Activated CD4-positive, alpha-beta memory T cell treated with anti-CD3 and anti-CD28 coated beads for 36 hours (primary cell): ENCODE data around the gene NDOR1. TPM values are rescaled to one million over a fixed set of nuclear protein-coding genes. Genes with fewer than 3 reads are reported as not detected.

Experiments
- CTCF ChIA-PET: fragments of 350-600 bp; sonication (Branson Sonifier 250); formaldehyde crosslinking; loops from one replicate; lab custom pipeline; 2021; ENCODE audit warnings: antibody characterized with exemption, inconsistent platforms; lab: Charles Lee
- POLR2A ChIA-PET: fragments of 350-600 bp; sonication (Branson Sonifier 250); formaldehyde crosslinking; loops from one replicate; lab custom pipeline; 2021; ENCODE audit warnings: antibody characterized with exemption; lab: Charles Lee
- DNase-seq: peaks from one replicate; pipeline ENCODE4 v3.0.0-alpha.2; 2020
- H3K27ac Mint-ChIP-seq: one replicate; pipeline ENCODE4 v1.8.0; 2021; ENCODE audit warnings: mixed read lengths
- H3K27me3 Mint-ChIP-seq: one replicate; pipeline ENCODE4 v1.8.0; 2021; ENCODE audit warnings: mixed read lengths
- H3K36me3 Mint-ChIP-seq: one replicate; pipeline ENCODE4 v1.8.0; 2021; ENCODE audit warnings: mixed read lengths
- H3K4me1 Mint-ChIP-seq: one replicate; pipeline ENCODE4 v1.8.0; 2021; ENCODE audit warnings: low read depth, mixed read lengths
- H3K4me3 Mint-ChIP-seq: one replicate; pipeline ENCODE4 v1.8.0; 2021; ENCODE audit warnings: mild to moderate bottlenecking, mixed read lengths
- H3K9me3 Mint-ChIP-seq: one replicate; pipeline ENCODE4 v1.8.0; 2021; ENCODE audit warnings: mixed read lengths
- intact Hi-C: fragments of 100-400 bp; cut with micrococcal nuclease; formaldehyde crosslinking; loops from one replicate; pipeline ENCODE4 v1.15.1; 2023
- total RNA-seq, 2 experiments: library from RNA; stranded (reverse); gene quantifications; one replicate each; pipeline ENCODE4 v1.2.3, GENCODE V29; 2021

Gene NDOR1
- total RNA-seq, 2 experiments from 2014 or later, result 29.4 to 31.3 TPM

GRCh38 chr9:137195525-137196220, 9.8 kb upstream of the NDOR1 start:
- ChIA-PET POLR2A (no interaction called here), CTCF (no interaction called here)

GRCh38 chr9:137198051-137198901, 7.2 kb upstream of the NDOR1 start:
- H3K27me3 Mint-ChIP-seq, result no peaks in the 10 kb centered on the region
- ChIA-PET POLR2A (interaction anchor here (0.9 to 1.2 kb wide), 2 partner anchors 9 to 12 kb away, joined by 3 to 4 read pairs; no protein-coding TSS in a partner anchor), CTCF (interaction anchor here (1.3 to 2.2 kb wide), 3 partner anchors 9 to 76 kb away, joined by 3 to 8 read pairs (median 4); partner anchors contain the start of gene RNF224)
- H3K9me3 Mint-ChIP-seq, result no peaks in the 10 kb centered on the region
- H3K27ac Mint-ChIP-seq, result no peak overlapping the region
- DNase-seq, result no peak
- intact Hi-C loops, result no loop called here
- H3K4me1 Mint-ChIP-seq, result peaks cover 15% of the 10 kb centered on the region
- H3K36me3 Mint-ChIP-seq, result no peaks in the 10 kb centered on the region
- H3K4me3 Mint-ChIP-seq, result no peak overlapping the region

More at GRCh38 chr9:137195525-137196220, 9.8 kb upstream of the NDOR1 start:
- peaks cover 3% of the 10 kb centered on the region for H3K36me3 Mint-ChIP-seq
- no peak for DNase-seq
- no peak overlapping the region for H3K4me3 Mint-ChIP-seq
- no peaks in the 10 kb centered on the region for H3K9me3 Mint-ChIP-seq
- intact Hi-C loops, result no loop called here
- no peak overlapping the region for H3K27ac Mint-ChIP-seq
- H3K27me3 Mint-ChIP-seq, result no peaks in the 10 kb centered on the region
- H3K4me1 Mint-ChIP-seq, result peaks cover 7% of the 10 kb centered on the region

- no peaks in the 10 kb centered on the region for H3K36me3 Mint-ChIP-seq
- ChIA-PET POLR2A (interaction anchor here (0.8 to 0.9 kb wide), 2 partner anchors 9 to 11 kb away, joined by 3 read pairs; no protein-coding TSS in a partner anchor), CTCF (interaction anchor here (1.0 to 2.2 kb wide), 4 partner anchors 10 to 76 kb away, joined by 3 to 8 read pairs (median 4); partner anchors contain the start of gene RNF224)
- H3K27me3 Mint-ChIP-seq, result no peaks in the 10 kb centered on the region
- intact Hi-C loops, result no loop called here
- H3K4me3 Mint-ChIP-seq, result peak overlapping the region; percentile 12
- no peak for DNase-seq
- no peaks in the 10 kb centered on the region for H3K9me3 Mint-ChIP-seq
- H3K4me1 Mint-ChIP-seq, result peaks cover 19% of the 10 kb centered on the region
- H3K27ac Mint-ChIP-seq, result no peak overlapping the region
Measured at GRCh38 chr9:137198902-137199283, 6.6 kb upstream of the NDOR1 start.

GRCh38 chr9:137199411-137200121, 5.9 kb upstream of the NDOR1 start:
- no peak for DNase-seq
- H3K36me3 Mint-ChIP-seq, result no peaks in the 10 kb centered on the region
- H3K9me3 Mint-ChIP-seq, result no peaks in the 10 kb centered on the region
- intact Hi-C loops, result loop anchor here (1.0 to 10.0 kb wide), 4 partner anchors 11 to 315 kb away; partner anchors contain the start of genes ANAPC2, SSNA1, TRAF2 and TUBB4B
- CTCF ChIA-PET, result interaction anchor here (1.0 to 2.2 kb wide), 4 partner anchors 10 to 77 kb away, joined by 3 to 8 read pairs (median 4); partner anchors contain the start of gene RNF224
- POLR2A ChIA-PET, result interaction anchor here (0.8 to 1.7 kb wide), 2 partner anchors 10 kb away, joined by 3 to 14 read pairs; partner anchors contain the start of genes ANAPC2 and SSNA1
- H3K27me3 Mint-ChIP-seq, result no peaks in the 10 kb centered on the region
- H3K4me1 Mint-ChIP-seq, result peaks cover 26% of the 10 kb centered on the region
- peak overlapping the region; percentile 42 for H3K27ac Mint-ChIP-seq
- H3K4me3 Mint-ChIP-seq, result peak overlapping the region; percentile 68

GRCh38 chr9:137200311-137201204, 4.9 kb upstream of the NDOR1 start, which contains the start of gene TPRN:
TSS of gene TPRN (minus strand) at chr9:137200741. CDS start at chr9:137200711, 30 bp downstream.
- CTCF ChIA-PET, result interaction anchor here (0.9 to 1.5 kb wide), 10 partner anchors 12 to 170 kb away, joined by 3 to 11 read pairs (median 3); partner anchors contain the start of genes ANAPC2, RNF208 and SSNA1
- POLR2A ChIA-PET, result interaction anchor here (0.6 to 1.9 kb wide), 9 partner anchors 11 to 101 kb away, joined by 3 to 14 read pairs (median 3); partner anchors contain the start of genes ANAPC2, CYSRT1, DPP7 and NRARP
- intact Hi-C loops, result loop anchor here (1.0 to 10.0 kb wide), 4 partner anchors 12 to 316 kb away; partner anchors contain the start of genes ANAPC2, SSNA1, TRAF2 and TUBB4B
- Mint-ChIP-seq H3K36me3 (peaks cover 5% of the 10 kb centered on the region), H3K4me3 (peak within 1 kb of the TSS; percentile 82), H3K9me3 (no peaks in the 10 kb centered on the region), H3K27me3 (no peaks in the 10 kb centered on the region), H3K4me1 (peaks cover 26% of the 10 kb centered on the region), H3K27ac (peak within 1 kb of the TSS; percentile 67)
- peak; percentile 99 for DNase-seq

DNA sequence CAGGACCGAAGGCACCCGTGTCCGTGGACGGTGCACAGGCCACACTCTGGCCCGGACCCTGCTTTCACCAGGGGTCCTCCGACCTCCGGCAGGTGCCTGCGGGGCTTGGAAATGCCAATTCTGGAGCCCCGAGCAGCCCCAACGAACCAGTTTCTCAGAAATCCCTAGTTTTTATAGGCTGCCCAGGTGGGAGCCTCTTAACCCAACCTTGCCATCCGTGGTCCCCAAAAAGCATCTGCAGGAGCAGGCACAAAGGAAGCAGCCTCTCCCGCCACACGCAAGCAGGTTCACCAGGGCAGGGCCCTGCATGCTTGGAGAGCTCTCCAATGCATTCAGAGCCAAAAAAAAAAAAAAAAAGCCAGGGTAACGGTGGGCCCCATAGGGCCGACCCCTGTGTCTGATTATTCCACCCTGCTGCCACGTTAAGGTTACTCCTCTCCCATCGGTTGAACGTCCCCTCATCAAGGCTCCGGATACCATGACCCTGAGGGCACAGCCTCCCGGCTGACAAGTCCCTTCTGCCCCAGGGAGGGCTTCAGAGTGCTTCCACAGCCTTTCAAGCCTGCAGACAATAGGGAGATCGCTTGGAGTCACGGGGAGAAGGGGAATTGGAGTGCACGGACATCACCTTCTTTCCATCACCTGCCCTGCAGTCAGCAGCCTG, 4.2 kb upstream of the NDOR1 start:
- POLR2A ChIA-PET, result interaction anchor here (0.6 to 1.9 kb wide), 10 partner anchors 12 to 211 kb away, joined by 3 to 14 read pairs (median 4); partner anchors contain the start of genes ANAPC2, CYSRT1, DPP7 and NRARP
- Mint-ChIP-seq H3K27me3 (no peaks in the 10 kb centered on the region), H3K4me3 (peak overlapping the region; percentile 82)

GRCh38 chr9:137202966-137203365, 2.5 kb upstream of the NDOR1 start:
- POLR2A ChIA-PET, result no interaction called here
- CTCF ChIA-PET, result interaction anchor here (0.6 kb wide), 1 partner anchor 83 kb away, joined by 3 read pairs; no protein-coding TSS in a partner anchor
- Mint-ChIP-seq H3K4me1 (peaks cover 44% of the 10 kb centered on the region), H3K36me3 (peaks cover 13% of the 10 kb centered on the region), H3K9me3 (no peaks in the 10 kb centered on the region), H3K27me3 (no peaks in the 10 kb centered on the region), H3K4me3 (no peak overlapping the region), H3K27ac (no peak overlapping the region)
- intact Hi-C loops, result loop anchor here (10.0 kb wide), 1 partner anchor 318 kb away; the partner anchor contains the start of gene TRAF2
- no peak for DNase-seq

More for the DNA sequence above, 4.2 kb upstream of the NDOR1 start:
- intact Hi-C loops, result loop anchor here (2.0 to 10.0 kb wide), 2 partner anchors 39 to 317 kb away; partner anchors contain the start of genes TRAF2 and TUBB4B
- no peak for DNase-seq
- peaks cover 5% of the 10 kb centered on the region for H3K36me3 Mint-ChIP-seq
- peaks cover 31% of the 10 kb centered on the region for H3K4me1 Mint-ChIP-seq
- H3K9me3 Mint-ChIP-seq, result no peaks in the 10 kb centered on the region
- CTCF ChIA-PET, result interaction anchor here (0.9 to 1.5 kb wide), 12 partner anchors 13 to 359 kb away, joined by 3 to 11 read pairs (median 3); partner anchors contain the start of genes AJM1, ANAPC2, RNF208 and SSNA1
- peak overlapping the region; percentile 67 for H3K27ac Mint-ChIP-seq

GRCh38 chr9:137204731-137205125, 772 bp upstream of the NDOR1 start:
- ChIA-PET POLR2A (interaction anchor here (0.6 to 3.1 kb wide), 8 partner anchors 12 to 119 kb away, joined by 3 to 10 read pairs (median 5); partner anchors contain the start of genes ANAPC2, MAN1B1, SSNA1 and TUBB4B), CTCF (interaction anchor here (0.7 to 2.8 kb wide), 7 partner anchors 16 to 725 kb away, joined by 3 to 15 read pairs (median 8); partner anchors contain the start of genes ANAPC2, MAN1B1, RNF224 and SSNA1)
- peak overlapping the region; percentile 88 for H3K27ac Mint-ChIP-seq
- peaks cover 43% of the 10 kb centered on the region for H3K4me1 Mint-ChIP-seq
- intact Hi-C loops, result loop anchor here (1.0 to 10.0 kb wide), 3 partner anchors 16 to 320 kb away; partner anchors contain the start of genes ANAPC2, SSNA1 and TRAF2
- H3K9me3 Mint-ChIP-seq, result no peaks in the 10 kb centered on the region
- peak overlapping the region; percentile 92 for H3K4me3 Mint-ChIP-seq
- DNase-seq, result no peak
- H3K27me3 Mint-ChIP-seq, result no peaks in the 10 kb centered on the region
- H3K36me3 Mint-ChIP-seq, result peaks cover 18% of the 10 kb centered on the region

DNA sequence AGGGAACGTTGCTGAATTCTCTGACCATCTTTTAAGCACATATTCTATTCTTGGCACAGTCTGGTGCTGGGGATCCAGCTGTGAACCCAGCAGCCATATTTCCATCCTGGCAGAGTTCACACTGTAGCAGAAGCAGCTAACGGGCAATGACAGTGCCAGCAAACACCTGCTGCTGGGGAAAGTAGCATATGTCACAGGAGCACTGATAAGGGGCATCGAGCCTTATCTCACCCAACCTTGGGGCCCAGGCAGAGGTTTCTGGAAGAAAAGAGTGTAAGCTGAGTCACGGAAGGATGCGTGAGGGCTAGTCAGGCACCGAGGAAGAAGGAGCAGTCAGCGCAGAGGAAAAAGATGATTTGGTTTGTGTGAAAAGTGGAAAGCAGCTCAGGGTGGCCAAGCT, 1.1 kb downstream of the NDOR1 start:
- peaks cover 39% of the 10 kb centered on the region for H3K4me1 Mint-ChIP-seq
- H3K27me3 Mint-ChIP-seq, result no peaks in the 10 kb centered on the region

More for the DNA sequence above, 1.1 kb downstream of the NDOR1 start:
- peak overlapping the region; percentile 92 for H3K4me3 Mint-ChIP-seq
- no peak for DNase-seq
- ChIA-PET POLR2A (interaction anchor here (1.0 to 3.1 kb wide), 4 partner anchors 10 to 399 kb away, joined by 3 to 10 read pairs (median 4); partner anchors contain the start of genes ANAPC2 and SSNA1), CTCF (interaction anchor here (0.9 to 1.8 kb wide), 2 partner anchors 10 to 30 kb away, joined by 3 to 4 read pairs; no protein-coding TSS in a partner anchor)
- intact Hi-C loops, result loop anchor here (10.0 kb wide), 1 partner anchor 322 kb away; the partner anchor contains the start of gene TRAF2
- H3K36me3 Mint-ChIP-seq, result peaks cover 18% of the 10 kb centered on the region
- H3K27ac Mint-ChIP-seq, result peak overlapping the region; percentile 79
- no peaks in the 10 kb centered on the region for H3K9me3 Mint-ChIP-seq
